GM19238 (cell line): ENCODE measurements around the gene BSND.
"Not testable (repeated sequence)": the region's sequence is repeated elsewhere in the genome, so short reads cannot be mapped to it uniquely, and the experiment has no call there.

Experiments used
- DNase-seq: peaks from one replicate; pipeline ENCODE4 v3.0.0; 2011; ENCODE audit warnings: low spot score; ENCODE audit not compliant: insufficient read length

Gene BSND

DNA sequence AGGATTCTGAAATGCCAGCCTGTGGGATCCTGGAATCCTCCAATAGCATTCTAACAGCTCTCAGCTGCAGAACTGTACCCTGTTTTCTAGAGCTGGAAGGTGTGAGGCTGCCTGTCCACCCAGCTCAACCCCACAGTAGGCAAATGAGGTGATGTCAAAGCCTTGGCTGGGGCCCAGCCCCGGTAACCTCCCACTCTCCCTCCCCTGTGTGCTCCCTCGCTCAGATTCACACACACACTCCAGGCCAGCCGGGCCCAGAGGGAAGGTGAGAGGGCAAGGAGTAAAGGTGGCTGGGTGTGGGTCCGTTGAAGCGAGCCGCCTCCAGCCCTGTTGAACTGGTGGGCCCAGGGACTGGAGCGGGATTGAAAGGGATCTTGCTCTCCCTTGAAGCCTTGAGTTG lies at the start of gene BSND:
TSS of gene BSND (plus strand) at position 257 of the 400 bp plus-strand sequence. CDS start 254 bp downstream, outside the sequence.
- DNase-seq = no peak

DNA sequence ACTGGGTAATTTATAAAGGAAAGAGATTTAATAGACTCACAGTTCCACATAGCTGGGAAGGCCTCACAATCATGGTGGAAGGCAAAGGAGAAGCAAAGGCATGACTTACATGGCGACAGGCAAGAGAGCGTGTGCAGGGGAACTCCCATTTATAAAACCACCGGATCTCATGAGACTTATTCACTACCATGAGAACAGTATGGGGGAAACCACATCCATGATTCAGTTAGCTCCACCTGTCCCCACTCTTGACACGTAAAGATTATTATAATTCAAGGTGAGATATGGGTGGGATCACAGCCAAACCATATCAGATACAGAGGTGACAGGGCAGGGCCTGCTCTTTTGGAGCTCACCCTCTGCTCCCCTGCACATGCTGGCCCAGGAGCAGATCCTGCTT lies 49.7 kb upstream of the BSND start:
- DNase-seq = no peak

DNA sequence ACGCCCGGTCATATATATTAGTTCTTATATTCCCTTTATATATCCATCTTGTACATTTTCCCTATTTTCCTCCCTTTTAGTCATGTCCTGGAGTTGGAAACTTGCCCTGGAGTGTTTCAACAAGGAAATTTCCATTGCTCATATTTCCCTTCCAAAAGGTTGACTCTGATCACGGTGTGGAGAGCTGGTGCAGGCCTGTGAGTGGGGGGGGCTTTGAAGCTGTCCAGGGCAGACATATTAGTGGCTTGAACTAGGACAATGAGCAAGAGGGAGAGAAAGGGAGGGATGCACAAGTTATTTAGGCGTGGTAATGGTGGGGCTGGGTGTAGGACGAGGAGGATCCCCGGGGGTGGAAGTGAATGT lies 48.7 kb upstream of the BSND start:
- no peak for DNase-seq

DNA sequence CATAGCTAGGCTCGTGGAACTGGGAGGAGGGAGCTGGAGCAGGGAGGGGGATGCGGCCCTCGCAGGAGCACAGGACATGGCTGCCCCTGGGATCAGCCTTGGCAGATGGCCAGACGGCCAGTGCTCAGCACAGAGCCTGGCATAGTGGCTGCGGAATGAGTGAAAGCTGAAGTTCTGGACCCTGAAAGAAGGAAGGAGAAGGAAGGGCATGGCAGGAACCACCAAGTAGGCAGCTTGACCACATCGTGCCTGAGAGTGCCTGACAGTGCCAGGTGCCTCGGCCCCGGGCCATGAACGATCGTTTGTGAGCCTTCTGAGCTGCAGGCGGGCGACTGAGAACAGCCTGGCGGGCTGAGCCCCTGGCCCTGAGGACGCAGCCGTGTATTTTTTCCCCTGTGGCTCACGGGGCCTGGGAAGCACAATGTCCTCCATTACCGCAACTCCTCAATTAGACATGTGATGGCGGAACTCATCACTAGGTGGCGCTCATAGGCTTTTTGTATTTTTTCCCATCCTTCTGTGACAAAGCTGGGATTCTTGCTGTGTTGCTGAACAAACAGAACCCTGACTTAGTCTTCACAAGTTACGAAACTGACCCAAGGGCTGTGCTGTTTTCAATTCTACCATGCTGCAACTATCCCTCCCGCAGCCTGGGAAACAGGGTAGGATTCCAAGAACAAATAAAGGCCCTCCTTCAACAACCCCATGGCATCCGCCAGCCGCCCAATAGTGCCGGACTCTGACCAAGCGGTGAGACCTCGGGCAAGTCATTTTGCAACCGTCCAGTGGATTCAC lies 48.2 kb upstream of the BSND start:
- peak; percentile 44 for DNase-seq

DNA sequence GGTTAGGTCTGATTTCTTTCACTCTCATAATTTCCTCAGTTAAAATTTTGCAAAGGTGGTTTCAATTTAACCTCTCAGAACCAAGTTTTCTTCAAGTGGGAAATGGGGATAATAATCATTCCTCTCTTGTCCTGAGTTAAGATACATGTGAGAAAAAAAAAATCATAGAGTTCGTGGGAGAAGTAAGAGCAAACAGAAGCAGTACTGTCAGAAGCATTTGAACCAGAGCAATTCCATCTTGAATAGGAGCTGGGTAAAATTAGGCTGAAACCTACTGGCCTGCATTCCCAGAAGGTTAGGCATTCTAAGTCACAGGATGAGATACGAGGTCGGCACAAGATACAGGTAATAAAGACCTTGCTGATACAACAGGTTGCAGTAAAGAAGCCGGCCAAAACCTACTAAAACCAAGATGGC lies 46.9 kb upstream of the BSND start:
- no peak for DNase-seq

DNA sequence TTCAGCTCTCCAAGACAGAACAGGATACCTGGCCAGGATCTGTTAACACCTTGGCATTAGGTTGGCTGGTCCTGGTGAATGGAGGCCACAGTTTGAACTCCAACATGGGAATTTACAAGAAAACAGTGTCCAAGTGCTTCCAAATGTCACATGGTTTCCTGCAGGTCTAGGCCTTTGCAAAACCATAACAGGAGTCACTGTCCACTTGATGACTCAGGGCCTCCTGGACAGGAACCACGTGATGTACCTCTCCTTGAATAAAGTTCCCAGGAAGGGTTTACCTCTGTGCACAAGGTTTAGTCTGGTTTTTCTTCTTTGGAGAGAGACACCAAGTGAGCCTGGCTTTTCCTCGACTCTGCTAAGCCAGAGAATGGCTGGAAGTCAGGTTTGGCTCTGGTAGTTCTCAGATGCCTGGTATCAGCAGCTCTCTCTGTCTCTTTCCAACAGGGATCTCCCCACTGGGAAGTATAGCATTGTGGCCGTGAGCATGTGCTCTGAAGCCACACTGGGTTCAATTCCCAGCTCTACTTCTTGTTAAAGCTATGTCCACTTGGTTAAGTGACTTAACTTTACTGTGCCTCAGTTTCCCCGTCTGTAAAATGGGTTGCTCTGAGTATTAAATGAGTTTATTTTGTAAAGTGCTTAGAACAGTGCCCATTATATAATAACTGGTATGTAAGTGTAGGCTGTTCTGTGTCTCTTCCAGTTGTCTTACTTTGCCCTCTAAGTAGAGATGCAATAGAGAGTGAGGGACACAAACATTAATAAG lies 45.6 kb upstream of the BSND start:
- no peak for DNase-seq

DNA sequence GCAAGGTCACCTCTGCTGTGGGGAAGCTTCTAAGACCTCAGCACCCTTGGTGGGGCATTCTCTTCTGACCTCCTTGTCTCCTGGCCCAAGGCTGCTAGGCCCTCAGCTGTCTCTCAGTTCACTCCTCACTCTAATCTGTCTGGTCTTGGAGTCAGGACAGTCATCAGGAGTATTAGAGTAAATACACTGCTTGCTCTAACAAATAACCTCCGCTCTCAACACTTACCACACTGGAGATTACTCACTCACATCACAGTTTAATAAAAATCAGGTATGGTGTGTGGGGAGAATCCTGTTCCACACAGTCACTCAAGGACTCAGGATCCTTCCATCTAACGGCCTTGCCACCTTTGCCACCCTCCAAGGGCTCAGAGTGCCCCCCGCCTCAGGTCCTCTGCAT lies 44.9 kb upstream of the BSND start:
- DNase-seq = no peak

DNA sequence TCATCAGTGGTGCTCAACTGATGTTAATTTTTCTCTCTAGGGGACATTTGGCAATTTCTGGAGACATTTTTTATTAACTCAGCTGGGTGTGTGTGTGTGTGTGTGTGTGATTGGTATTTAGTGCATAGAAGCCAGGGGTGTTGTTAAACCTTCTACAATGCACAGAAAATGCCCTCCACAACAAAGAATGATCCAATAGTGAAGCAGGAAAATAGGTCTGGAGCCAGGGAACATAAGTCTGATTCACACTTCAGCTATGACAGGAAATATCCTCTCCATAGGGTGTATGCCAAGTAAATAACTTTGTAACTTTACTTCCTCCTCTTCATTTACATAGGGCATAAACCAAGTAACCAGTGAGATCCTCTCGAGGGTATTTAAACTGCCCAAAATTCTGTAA lies 43.4 kb upstream of the BSND start:
- DNase-seq = no peak

DNA sequence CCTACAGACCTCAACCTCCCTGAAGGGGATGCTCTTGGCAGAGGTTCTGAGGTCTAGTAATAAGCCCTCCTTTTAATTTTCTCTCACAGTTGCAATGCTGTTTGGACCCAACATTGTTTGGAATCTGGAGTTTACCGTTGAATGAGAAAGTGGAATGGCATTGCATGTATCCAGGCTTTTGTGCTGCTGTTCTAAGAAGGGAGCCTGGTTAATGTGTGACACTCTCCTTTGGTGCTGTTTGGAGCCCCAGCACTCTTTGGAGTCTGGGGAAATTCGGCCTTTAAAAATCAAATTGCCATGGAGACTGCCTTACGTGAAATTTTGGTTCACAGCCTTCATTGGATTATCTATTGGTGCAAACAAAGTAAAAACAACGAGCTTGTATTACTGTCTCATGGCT lies 42.0 kb upstream of the BSND start:
- no peak for DNase-seq

DNA sequence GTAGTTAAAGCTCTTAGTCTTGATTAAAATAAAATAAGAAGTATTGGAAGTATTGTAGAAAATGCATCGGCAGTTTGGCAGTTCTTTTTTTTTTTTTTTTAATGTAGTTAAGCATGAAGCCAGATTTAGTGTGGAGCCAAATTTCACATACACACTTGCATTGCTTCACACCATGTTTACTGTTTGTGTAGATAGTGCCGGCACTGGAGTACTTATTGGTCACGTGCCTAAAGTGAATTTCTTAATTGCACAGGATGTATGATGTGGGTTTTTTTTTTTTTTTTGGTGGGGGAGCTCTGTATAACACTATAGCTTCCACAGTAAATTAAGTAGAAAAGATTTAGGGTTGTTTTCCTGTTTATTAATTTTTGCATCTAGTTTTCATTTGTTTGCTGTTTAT lies 39.5 kb upstream of the BSND start:
- no peak for DNase-seq

DNA sequence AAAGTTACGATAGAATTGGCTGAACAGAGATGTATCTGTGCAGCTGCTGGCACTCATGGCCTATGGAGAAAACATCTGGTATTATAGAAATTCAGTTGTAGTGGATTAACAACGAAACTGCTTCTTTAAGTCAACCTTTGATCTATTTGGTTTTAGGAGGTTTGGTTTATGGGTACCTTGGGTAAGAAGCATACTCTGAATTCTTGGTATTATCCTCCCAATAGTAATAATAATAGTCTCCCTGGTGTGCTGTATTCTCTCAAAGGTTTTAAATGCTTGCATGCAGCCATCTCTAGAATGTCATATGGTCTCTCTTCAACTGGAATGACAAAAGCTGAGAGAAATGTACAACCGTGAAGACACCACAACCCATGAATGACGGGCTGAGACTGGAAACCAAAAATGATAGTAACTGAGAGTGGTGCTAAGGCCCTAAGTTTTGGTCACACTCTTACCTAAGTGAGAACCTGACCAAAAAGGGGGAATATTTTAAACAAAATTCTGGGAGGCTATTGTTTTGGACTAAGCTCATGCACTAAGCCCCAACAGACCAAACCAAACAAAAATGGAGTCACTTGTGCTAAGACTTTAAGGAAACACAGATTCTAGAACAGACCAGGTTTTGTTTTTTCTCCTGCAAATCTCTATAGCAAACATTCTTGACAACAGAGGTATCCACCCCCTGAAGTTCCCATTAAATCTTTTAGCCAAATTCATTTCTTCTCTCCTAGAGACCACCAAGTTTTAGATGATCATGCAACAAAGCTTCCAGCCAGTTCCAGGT lies 35.9 kb upstream of the BSND start:
- no peak for DNase-seq

DNA sequence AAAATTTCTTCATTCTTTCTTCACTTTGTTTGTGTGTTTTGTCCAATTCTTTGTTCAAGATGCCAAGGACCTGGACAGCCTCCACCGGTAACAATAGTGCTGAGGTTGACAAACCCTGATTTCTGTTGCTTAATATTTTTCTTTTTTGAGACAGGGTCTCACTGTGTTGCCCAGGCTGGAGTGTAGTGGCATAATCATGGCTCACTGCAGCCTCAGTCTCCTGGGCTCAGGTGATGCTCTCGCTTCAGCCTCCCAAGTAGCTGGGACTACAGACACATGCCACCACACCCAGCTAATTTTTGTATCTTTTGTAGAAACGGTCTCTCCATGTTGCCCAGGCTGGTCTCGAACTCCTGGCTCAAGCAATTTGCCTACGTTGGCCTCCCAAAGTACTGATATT lies 34.9 kb upstream of the BSND start:
- not testable (repeated sequence) for DNase-seq

DNA sequence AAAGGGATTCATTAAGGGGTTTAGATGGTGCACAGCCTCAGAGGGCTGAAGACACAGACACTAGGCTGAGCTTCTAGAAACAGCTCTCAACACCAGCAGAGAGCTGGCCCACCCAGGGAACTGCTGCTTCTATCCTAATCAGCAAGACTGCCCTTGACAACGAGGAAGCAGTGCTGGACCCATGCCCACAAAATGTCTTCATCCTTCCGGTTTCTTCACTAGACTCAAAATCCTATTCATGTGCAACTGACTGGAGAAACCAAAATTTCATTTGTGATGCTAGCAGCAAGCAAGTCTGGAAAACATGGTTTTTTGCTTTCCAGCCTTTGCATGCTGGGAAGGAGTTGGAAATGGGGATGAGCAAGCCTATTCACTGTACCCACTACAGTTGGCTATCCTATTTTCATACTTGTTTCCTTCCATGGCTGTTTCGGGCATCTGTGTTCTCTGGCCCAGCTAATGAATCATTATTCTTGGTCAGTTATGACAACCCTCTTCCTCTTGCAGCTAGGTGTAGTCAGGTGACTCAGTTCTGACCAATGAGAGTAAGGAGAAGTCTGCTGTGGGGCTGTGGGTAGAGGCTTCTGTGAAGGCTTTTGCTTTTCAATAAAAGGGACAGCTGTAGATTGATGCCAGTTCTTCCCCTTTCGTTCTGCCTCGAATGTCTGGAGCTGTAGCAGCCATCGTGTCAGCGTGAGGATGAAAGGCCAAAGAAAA lies 33.0 kb upstream of the BSND start:
- DNase-seq = no peak

DNA sequence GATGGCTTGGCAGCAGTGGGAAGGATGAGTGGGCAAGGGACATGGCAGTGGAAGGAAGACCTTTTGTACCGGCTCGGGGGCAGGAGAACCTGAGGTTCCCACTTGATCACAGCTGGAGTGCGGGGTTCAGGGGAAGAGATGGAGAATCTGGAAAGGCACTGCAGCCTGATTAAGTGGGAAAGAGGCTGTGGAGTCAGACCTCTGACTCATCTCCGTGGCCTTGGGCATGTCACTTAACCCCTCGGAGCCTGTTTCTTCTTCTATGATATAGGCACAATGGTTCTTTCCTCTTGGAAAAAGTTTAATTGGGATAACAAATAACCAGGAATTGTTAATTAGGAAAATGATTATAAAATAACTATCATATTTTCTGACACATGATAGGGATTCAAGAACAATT lies 31.4 kb upstream of the BSND start:
- no peak for DNase-seq

DNA sequence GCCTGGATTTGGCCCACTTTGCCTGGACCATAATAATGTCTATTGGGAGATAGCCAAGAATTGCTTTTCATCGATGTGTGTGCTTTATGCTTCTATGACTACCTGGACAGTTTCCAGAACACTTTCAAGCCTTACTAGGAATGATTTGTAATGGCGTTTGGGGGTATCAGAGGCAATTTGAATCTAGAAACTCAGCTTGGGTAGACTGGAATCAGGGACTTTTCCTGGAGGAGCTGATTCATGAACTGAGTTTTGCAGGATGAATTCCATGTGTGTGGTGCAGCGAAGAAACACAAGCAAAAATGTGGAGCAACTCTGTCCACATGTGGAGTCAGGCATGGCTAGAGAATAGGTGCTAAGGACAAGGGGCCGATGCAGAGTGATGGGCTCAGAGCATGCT lies 30.2 kb upstream of the BSND start:
- DNase-seq = no peak

DNA sequence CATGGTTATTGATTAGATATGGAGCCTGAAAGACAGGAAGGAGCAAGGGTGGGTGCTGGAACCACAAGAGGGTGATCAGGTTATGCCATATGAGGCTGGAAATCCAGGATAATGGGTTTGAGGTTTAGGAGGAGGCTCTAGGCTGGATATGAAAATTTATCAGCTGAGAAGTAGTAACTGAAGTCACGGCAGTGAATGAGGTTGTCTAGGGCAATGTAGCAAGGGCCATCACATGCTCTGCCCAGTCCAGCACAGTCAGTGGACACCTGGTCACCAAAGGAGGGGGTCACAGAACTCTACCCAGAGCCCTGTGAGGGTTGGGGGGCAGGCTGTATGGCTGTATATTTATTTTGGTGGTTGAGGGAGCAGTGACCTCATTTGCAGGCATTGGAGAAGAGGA lies 28.9 kb upstream of the BSND start:
- no peak for DNase-seq

DNA sequence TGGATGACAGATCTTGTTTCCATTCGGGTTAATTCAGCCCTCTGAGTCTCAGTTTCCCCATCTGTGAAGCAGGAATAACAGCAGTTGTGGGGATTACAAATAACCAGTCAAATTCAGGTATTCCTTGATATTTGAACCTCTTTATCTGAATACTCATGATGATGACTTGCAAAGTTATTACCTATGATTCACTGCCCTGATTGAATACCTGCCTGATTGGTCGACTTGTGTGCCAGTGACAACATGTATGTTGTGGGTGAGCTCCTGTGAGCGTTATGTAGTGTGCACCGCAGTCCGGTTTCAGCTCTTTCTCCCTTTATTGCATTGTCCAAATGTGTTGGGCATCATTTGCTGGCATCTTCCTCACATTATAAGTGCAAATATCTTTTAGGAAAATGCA lies 27.8 kb upstream of the BSND start:
- DNase-seq = no peak

DNA sequence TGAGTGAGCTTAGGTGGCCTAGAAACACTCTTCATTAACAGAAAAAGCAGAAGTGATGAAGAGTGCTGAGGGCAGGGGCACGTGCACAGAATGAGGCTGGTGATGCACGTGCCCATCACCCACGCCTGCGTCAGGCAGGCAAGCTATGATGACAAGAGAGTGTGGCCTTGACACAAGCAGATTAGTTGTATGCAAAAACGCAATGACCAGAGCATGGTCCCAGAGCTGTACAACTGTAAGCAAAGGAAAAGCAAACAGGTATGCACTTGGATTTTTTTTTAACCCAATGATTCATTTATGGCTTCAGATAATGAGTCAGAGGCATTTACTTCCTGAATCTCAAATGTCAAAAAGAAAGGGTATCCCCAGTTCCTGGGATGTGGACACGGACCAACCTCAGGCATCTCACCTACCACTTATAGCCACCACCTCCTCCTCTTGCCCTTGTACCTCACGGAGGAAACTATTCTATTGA lies 27.4 kb upstream of the BSND start:
- no peak for DNase-seq

DNA sequence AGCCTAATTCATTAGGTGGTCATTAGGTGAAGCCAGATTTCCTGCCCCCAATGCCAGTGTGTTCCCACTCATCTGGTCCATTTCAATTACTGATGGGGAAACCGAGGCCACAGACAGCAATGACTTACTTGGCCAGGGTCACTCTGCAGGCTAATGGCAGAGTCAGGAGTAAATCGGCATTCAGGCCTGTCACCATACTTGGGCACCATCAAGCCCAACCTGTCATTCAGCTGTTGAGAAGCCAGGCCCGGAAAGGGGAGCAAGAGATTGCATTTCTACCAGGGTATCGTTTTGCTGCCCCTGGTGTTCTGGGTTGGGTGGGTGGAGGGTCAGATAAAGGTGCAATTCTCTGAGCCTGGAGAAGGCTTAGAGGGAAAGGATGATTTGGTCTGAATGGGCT lies 26.3 kb upstream of the BSND start:
- no peak for DNase-seq

DNA sequence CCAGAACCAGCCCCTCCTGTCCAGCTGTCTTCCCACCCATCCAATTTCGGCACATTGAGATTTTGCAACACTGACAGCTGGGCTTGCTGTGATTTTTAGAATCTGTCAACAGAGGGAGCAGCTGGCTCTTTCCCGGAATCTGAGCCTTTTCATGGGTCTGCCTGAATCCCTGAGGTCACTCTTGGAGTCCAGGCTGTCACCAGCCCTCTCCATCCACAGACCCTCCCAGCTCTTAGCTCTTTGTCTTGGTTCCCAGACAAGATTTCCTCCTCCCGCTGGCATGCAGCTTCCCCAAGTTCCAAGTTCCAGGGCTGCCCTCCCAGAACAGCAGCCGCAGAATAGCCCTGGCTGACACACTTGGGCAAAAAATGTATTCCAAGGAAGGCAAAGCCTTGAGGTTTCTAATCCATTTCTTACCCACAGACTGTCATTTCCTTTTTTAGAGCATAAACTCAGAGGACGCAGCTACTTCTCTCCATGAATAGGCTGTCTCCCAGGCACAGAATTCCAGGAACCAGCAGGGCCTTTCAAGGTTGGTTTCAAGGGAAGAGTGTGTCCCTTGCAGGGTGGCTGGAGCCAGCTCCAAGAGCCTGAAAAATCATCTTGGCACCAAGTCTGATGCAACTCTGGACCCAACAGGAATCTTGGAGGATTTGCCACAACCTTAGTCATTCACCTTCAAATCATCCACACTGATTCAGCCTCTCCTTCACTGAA lies 25.4 kb upstream of the BSND start:
- DNase-seq = no peak
